AG09309 (cell line): ENCODE results near the gene WAPL.
A peak's percentile ranks its signal among the peaks of the same experiment; 100 is the strongest.

Source experiments
- DNase-seq: peaks from one replicate; pipeline ENCODE4 v3.0.0-alpha.2; 2010; ENCODE audit warnings: low read depth
- H3K4me3 ChIP-seq: 2 replicates; pipeline ENCODE4 v1.5.1; 2011; ENCODE audit warnings: mild to moderate bottlenecking, low read depth, low read length, moderate library complexity; ENCODE audit not compliant: control insufficient read depth
- CTCF ChIP-seq: IDR thresholded peaks from 2 replicates; pipeline ENCODE4 v1.5.1; 2011; ENCODE audit warnings: mild to moderate bottlenecking, low read depth, low read length, inconsistent platforms; ENCODE audit not compliant: insufficient read depth, control insufficient read depth; ENCODE audit errors: missing control alignments

Gene WAPL

DNA sequence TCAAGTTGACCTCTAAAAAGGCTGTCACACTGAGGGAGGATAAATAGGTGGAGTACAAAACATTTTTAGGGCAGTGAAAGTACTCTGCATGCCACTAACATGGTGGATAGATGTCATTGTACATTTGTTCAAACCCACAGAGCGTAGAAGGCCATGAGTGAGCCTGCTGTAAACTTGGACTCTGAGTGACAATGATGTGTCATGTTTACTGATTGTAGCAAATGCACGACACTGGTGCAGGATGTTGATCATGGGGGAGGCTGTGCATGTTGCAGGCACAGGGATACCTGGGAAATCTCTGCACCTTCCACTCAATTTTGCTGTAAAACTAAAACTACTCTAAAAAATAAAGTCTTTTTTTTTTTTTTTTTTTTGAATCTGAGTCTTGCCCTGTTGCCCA is 102.5 kb downstream of the WAPL start:
- no peak overlapping the region for H3K4me3 ChIP-seq
- no peak for TF ChIP-seq CTCF
- DNase-seq = no peak

- no peak for TF ChIP-seq CTCF
- no peak overlapping the region for H3K4me3 ChIP-seq
Measured at GRCh38 chr10:86415583-86415982, 106.0 kb downstream of the WAPL start.

GRCh38 chr10:86415116-86415515 is 106.5 kb downstream of the WAPL start:
- H3K4me3 ChIP-seq = no peak overlapping the region
- no peak for TF ChIP-seq CTCF
- no peak for DNase-seq

More at GRCh38 chr10:86415583-86415982, 106.0 kb downstream of the WAPL start:
- no peak for DNase-seq

GRCh38 chr10:86413046-86413728 is 108.4 kb downstream of the WAPL start:
- no peak for DNase-seq
- no peak for TF ChIP-seq CTCF
- H3K4me3 ChIP-seq = no peak overlapping the region

GRCh38 chr10:86411852-86412560 is 109.6 kb downstream of the WAPL start:
- H3K4me3 ChIP-seq = no peak overlapping the region
- TF ChIP-seq CTCF = no peak
- no peak for DNase-seq

- TF ChIP-seq CTCF = no peak
- no peak overlapping the region for H3K4me3 ChIP-seq
- DNase-seq = peak; percentile 78
Measured at GRCh38 chr10:86411281-86411841, 110.2 kb downstream of the WAPL start.
